GM23338 (cell line): ENCODE measurements around the gene EPHB1. TPM values are rescaled to one million over a fixed set of nuclear protein-coding genes. Genes with fewer than 3 reads are reported as not detected.

Experiments
- ATAC-seq: fragments of 200-7000 bp; cut with Tn5 transposase; 3 replicates; pipeline ENCODE4 v1.9.1; 2020
- DNase-seq: peaks from one replicate; pipeline ENCODE4 v3.0.0-alpha.2; 2015; ENCODE audit warnings: low spot score
- H2AFZ ChIP-seq: fragments of 200-600 bp; sonication (generic); 2 replicates; pipeline ENCODE4 v1.8.0; 2016; ENCODE audit warnings: antibody characterized with exemption, mild to moderate bottlenecking, moderate library complexity
- H3F3A ChIP-seq: fragments of 200-600 bp; sonication (generic); replicated peaks from 2 replicates; pipeline ENCODE4 v1.8.0; 2017; ENCODE audit warnings: antibody characterized with exemption, mixed run types, low read depth
- H3K27ac ChIP-seq: fragments of 200-600 bp; sonication (generic); 2 replicates; pipeline ENCODE4 v1.6.1; 2016; ENCODE audit warnings: low read depth
- H3K27me3 ChIP-seq: fragments of 200-600 bp; sonication (generic); 2 replicates; pipeline ENCODE4 v1.8.0; 2016; ENCODE audit warnings: mild to moderate bottlenecking, mixed run types, moderate library complexity; ENCODE audit not compliant: insufficient read depth
- H3K36me3 ChIP-seq: fragments of 200-600 bp; sonication (generic); 2 replicates; pipeline ENCODE4 v1.8.0; 2016; ENCODE audit warnings: mild to moderate bottlenecking; ENCODE audit not compliant: insufficient read depth
- H3K4me1 ChIP-seq: fragments of 200-600 bp; sonication (generic); 2 replicates; pipeline ENCODE4 v1.8.0; 2016; ENCODE audit warnings: mild to moderate bottlenecking, moderate library complexity; ENCODE audit not compliant: insufficient read depth
- H3K4me2 ChIP-seq: fragments of 200-600 bp; sonication (generic); 2 replicates; pipeline ENCODE4 v1.7.1; 2017; ENCODE audit warnings: mixed run types
- H3K4me3 ChIP-seq: fragments of 200-600 bp; sonication (generic); 2 replicates; pipeline ENCODE4 v1.6.1; 2016; ENCODE audit warnings: mixed run types
- H3K79me2 ChIP-seq: fragments of 200-600 bp; sonication (generic); replicated peaks from 2 replicates; pipeline ENCODE4 v1.8.0; 2017; ENCODE audit warnings: mild to moderate bottlenecking; ENCODE audit not compliant: insufficient read depth
- H3K9me2 ChIP-seq: fragments of 200-600 bp; sonication (generic); 2 replicates; pipeline ENCODE4 v1.8.0; 2017; ENCODE audit not compliant: insufficient read depth
- H4K20me1 ChIP-seq: fragments of 200-600 bp; sonication (generic); replicated peaks from 2 replicates; pipeline ENCODE4 v1.8.0; 2017; ENCODE audit warnings: mild to moderate bottlenecking; ENCODE audit not compliant: insufficient read depth
- H3K27ac Mint-ChIP-seq: 2 replicates; pipeline ENCODE4 v1.8.0; 2020; ENCODE audit warnings: inconsistent platforms, mild to moderate bottlenecking, moderate library complexity, mixed read lengths
- H3K27me3 Mint-ChIP-seq: 3 replicates; pipeline ENCODE4 v1.8.0; 2022; ENCODE audit warnings: low read depth, mild to moderate bottlenecking, moderate library complexity, mixed read lengths, inconsistent platforms; ENCODE audit not compliant: insufficient read depth, poor library complexity
- H3K36me3 Mint-ChIP-seq: 3 replicates; pipeline ENCODE4 v1.8.0; 2021; ENCODE audit warnings: low read depth, mild to moderate bottlenecking, inconsistent platforms, moderate library complexity, mixed read lengths
- H3K4me1 Mint-ChIP-seq: 3 replicates; pipeline ENCODE4 v1.8.0; 2020; ENCODE audit warnings: mild to moderate bottlenecking, inconsistent platforms, mixed read lengths
- H3K4me3 Mint-ChIP-seq: 3 replicates; pipeline ENCODE4 v1.8.0; 2021; ENCODE audit warnings: moderate library complexity, mild to moderate bottlenecking, inconsistent platforms, mixed read lengths
- H3K9me3 Mint-ChIP-seq: 3 replicates; pipeline ENCODE4 v1.8.0; 2020; ENCODE audit warnings: moderate library complexity, mild to moderate bottlenecking, inconsistent platforms, mixed read lengths
- CREB1 ChIP-seq: fragments of 250-450 bp; sonication (Bioruptor Pico); IDR thresholded peaks from 2 replicates; pipeline ENCODE4 v1.5.0; 2020; ENCODE audit warnings: low read depth, mild to moderate bottlenecking, moderate library complexity
- ETS1 ChIP-seq: IDR thresholded peaks from 2 replicates; pipeline ENCODE4 v1.6.1; 2016; ENCODE audit warnings: antibody characterized with exemption
- NANOG ChIP-seq: IDR thresholded peaks from 2 replicates; pipeline ENCODE4 v1.6.1; 2016; ENCODE audit warnings: antibody characterized with exemption, borderline replicate concordance
- REST ChIP-seq: IDR thresholded peaks from one replicate; pipeline ENCODE4 v1.6.1; 2018; ENCODE audit warnings: antibody characterized with exemption; ENCODE audit not compliant: unreplicated experiment
- STAT1 ChIP-seq: IDR thresholded peaks from one replicate; pipeline ENCODE4 v1.6.1; 2016; ENCODE audit warnings: antibody characterized with exemption; ENCODE audit not compliant: unreplicated experiment
- ZNF462 ChIP-seq: fragments of 250-450 bp; sonication (Bioruptor Pico); IDR thresholded peaks from 2 replicates; pipeline ENCODE4 v1.5.0; 2020; ENCODE audit warnings: mild to moderate bottlenecking, moderate library complexity
- polyA plus RNA-seq: library from polyadenylated mRNA; unstranded; fragments of >200 nt; fragmentation: Nextera tagmentation; extraction: Ambion mirVana; gene quantifications from 2 replicates; pipeline ENCODE4 v1.2.1, GENCODE V29; 2016
- total RNA-seq: library from RNA; depleted of rRNA; stranded (reverse); fragments of >200 nt; shearing (Covaris generic); gene quantifications from 2 replicates; pipeline ENCODE4 v1.2.3, GENCODE V29; 2014

Gene EPHB1
- total and polyA plus RNA-seq, 2 experiments from 2014 or later = 2.7 to 5.2 TPM

GRCh38 chr3:135231737-135232136 lies 436.7 kb downstream of the EPHB1 start:
- peak overlapping the region; percentile 91 for H3K27ac Mint-ChIP-seq
- Histone ChIP-seq H4K20me1 (no peaks in the 10 kb centered on the region), H3K9me2 (peaks cover 23% of the 10 kb centered on the region), H2AFZ (no peak overlapping the region), H3K27me3 (no peaks in the 10 kb centered on the region), H3F3A (peaks cover 10% of the 10 kb centered on the region; the same call in 1 of the 2 replicates), H3K4me2 (peak overlapping the region; percentile 16), H3K27ac (peak overlapping the region; percentile 93), H3K79me2 (no peaks in the 10 kb centered on the region), H3K4me3 (no peak overlapping the region), H3K36me3 (peaks cover 10% of the 10 kb centered on the region; the same call in 1 of the 2 replicates), H3K4me1 (peaks cover 28% of the 10 kb centered on the region)
- peaks cover 44% of the 10 kb centered on the region for H3K9me3 Mint-ChIP-seq
- DNase-seq (peak; percentile 86), ATAC-seq (peak; percentile 93)
- peaks cover 44% of the 10 kb centered on the region for H3K36me3 Mint-ChIP-seq
- H3K4me1 Mint-ChIP-seq = peaks cover 39% of the 10 kb centered on the region
- TF ChIP-seq ZNF462 = peak; percentile 73; the same call in 1 of the 2 replicates
- TF ChIP-seq CREB1 (CRISPR knock-in tag) = peak; percentile 58
- TF ChIP-seq REST = no peak
- no peak for TF ChIP-seq STAT1
- peak; percentile 79 for TF ChIP-seq NANOG
- no peak for TF ChIP-seq ETS1
- H3K4me3 Mint-ChIP-seq = peak overlapping the region; percentile 34; the same call in 2 of the 3 replicates
- H3K27me3 Mint-ChIP-seq = peaks cover 9% of the 10 kb centered on the region
